Measurements from ENCODE around the gene MAT1A. TPM values are rescaled to one million over a fixed set of nuclear protein-coding genes. Genes with fewer than 3 reads are reported as not detected.

MAT1A gene
- total and polyA plus RNA-seq, 2 of the 13 experiments (the other 11 are each of a cell fraction or from before 2014, with no cell fraction given), result 57.1 to 76.9 TPM

DNA sequence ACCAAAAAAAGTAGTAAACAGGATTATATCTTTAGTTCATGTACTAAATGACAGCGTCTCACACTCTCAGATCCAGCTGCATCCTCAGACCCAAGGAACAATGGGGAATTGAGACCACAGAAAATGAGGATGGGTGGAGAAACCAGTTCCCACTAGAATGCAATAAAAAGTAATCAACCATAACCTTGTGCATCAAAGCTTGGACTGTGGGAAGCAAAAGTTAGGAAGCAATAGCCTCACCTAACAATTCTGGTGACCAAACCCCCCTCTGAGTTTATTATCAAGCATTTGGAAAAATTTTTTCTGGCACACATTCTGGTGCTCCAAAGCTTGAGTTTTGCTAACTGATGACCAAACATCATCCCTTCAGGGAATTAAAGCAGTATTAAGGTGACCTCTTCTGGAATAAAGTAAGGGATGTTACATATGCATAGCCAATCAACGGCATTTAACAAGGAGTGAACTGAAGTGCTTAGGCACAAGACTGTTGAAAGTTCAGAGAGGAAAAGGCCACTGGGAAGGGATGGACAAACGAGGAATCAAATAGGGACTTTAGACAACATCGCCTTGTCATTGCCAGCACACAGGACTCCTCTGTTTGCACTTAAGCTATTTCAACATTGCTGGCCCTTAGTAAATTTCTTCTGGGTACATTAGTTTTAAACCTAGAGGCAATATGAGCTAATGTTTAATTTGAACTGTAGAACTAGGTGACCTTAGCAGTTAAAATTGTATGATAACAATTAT lies 1.2 kb upstream of the MAT1A start (continued):
- TF ChIP-seq, protein P1, sequence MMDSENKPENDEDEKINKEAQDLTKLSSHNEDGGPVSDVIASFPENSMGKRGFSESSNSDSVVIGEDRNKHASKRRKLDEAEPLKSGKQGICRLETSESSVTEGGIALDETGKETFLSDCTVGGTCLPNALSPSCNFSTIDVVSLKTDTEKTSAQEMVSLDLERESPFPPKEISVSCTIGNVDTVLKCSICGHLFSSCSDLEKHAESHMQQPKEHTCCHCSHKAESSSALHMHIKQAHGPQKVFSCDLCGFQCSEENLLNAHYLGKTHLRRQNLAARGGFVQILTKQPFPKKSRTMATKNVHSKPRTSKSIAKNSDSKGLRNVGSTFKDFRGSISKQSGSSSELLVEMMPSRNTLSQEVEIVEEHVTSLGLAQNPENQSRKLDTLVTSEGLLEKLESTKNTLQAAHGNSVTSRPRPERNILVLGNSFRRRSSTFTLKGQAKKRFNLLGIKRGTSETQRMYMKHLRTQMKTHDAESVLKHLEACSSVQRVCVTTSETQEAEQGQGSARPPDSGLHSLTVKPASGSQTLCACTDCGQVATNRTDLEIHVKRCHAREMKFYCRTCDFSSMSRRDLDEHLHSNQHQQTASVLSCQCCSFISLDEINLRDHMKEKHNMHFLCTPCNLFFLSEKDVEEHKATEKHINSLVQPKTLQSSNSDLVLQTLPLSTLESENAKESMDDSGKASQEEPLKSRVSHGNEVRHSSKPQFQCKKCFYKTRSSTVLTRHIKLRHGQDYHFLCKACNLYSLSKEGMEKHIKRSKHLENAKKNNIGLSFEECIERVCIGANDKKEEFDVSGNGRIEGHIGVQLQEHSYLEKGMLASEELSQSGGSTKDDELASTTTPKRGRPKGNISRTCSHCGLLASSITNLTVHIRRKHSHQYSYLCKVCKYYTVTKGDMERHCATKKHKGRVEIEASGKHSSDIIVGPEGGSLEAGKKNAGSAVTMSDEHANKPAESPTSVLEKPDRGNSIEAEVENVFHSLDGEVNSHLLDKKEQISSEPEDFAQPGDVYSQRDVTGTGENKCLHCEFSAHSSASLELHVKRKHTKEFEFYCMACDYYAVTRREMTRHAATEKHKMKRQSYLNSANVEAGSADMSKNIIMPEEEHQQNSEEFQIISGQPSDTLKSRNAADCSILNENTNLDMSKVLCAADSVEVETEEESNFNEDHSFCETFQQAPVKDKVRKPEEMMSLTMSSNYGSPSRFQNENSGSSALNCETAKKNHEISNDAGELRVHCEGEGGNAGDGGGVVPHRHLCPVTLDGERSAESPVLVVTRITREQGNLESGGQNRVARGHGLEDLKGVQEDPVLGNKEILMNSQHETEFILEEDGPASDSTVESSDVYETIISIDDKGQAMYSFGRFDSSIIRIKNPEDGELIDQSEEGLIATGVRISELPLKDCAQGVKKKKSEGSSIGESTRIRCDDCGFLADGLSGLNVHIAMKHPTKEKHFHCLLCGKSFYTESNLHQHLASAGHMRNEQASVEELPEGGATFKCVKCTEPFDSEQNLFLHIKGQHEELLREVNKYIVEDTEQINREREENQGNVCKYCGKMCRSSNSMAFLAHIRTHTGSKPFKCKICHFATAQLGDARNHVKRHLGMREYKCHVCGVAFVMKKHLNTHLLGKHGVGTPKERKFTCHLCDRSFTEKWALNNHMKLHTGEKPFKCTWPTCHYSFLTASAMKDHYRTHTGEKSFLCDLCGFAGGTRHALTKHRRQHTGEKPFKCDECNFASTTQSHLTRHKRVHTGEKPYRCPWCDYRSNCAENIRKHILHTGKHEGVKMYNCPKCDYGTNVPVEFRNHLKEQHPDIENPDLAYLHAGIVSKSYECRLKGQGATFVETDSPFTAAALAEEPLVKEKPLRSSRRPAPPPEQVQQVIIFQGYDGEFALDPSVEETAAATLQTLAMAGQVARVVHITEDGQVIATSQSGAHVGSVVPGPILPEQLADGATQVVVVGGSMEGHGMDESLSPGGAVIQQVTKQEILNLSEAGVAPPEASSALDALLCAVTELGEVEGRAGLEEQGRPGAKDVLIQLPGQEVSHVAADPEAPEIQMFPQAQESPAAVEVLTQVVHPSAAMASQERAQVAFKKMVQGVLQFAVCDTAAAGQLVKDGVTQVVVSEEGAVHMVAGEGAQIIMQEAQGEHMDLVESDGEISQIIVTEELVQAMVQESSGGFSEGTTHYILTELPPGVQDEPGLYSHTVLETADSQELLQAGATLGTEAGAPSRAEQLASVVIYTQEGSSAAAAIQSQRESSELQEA (CRISPR knock-in tag; IDR thresholded peaks at IDR 0.05; ENCODE audit: not compliant biosample characterization), result no peak
- TF ChIP-seq HMGA1 (CRISPR knock-in tag; conservative IDR thresholded peaks at IDR 0.05) (no peak), TSC22D2 (CRISPR knock-in tag; IDR thresholded peaks at IDR 0.05; ENCODE audit: borderline replicate concordance) (no peak), SYNCRIP (IDR thresholded peaks at IDR 0.05; ENCODE audit: insufficient read depth, low read depth, low read length) (no peak), SMAD3 (CRISPR knock-in tag; IDR thresholded peaks at IDR 0.05) (peak; percentile 53; the same call in 1 of the 2 replicates), SMYD3 (CRISPR knock-in tag; IDR thresholded peaks at IDR 0.05) (no peak), FOXA1 (IDR thresholded peaks at IDR 0.05) (no peak), FOXA1 (CRISPR knock-in tag; IDR thresholded peaks at IDR 0.05) (peak; percentile 78), ZNF713 (CRISPR knock-in tag; IDR thresholded peaks at IDR 0.05) (no peak), MTA1 (CRISPR knock-in tag; IDR thresholded peaks at IDR 0.05; ENCODE audit: borderline replicate concordance) (no peak), MIXL1 (CRISPR knock-in tag; IDR thresholded peaks at IDR 0.05) (peak; percentile 66), POGZ (CRISPR knock-in tag; IDR thresholded peaks at IDR 0.05) (no peak)
- TF ChIP-seq, protein P2, sequence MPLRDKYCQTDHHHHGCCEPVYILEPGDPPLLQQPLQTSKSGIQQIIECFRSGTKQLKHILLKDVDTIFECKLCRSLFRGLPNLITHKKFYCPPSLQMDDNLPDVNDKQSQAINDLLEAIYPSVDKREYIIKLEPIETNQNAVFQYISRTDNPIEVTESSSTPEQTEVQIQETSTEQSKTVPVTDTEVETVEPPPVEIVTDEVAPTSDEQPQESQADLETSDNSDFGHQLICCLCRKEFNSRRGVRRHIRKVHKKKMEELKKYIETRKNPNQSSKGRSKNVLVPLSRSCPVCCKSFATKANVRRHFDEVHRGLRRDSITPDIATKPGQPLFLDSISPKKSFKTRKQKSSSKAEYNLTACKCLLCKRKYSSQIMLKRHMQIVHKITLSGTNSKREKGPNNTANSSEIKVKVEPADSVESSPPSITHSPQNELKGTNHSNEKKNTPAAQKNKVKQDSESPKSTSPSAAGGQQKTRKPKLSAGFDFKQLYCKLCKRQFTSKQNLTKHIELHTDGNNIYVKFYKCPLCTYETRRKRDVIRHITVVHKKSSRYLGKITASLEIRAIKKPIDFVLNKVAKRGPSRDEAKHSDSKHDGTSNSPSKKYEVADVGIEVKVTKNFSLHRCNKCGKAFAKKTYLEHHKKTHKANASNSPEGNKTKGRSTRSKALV (CRISPR knock-in tag; IDR thresholded peaks at IDR 0.05), result no peak
- TF ChIP-seq, protein P3, sequence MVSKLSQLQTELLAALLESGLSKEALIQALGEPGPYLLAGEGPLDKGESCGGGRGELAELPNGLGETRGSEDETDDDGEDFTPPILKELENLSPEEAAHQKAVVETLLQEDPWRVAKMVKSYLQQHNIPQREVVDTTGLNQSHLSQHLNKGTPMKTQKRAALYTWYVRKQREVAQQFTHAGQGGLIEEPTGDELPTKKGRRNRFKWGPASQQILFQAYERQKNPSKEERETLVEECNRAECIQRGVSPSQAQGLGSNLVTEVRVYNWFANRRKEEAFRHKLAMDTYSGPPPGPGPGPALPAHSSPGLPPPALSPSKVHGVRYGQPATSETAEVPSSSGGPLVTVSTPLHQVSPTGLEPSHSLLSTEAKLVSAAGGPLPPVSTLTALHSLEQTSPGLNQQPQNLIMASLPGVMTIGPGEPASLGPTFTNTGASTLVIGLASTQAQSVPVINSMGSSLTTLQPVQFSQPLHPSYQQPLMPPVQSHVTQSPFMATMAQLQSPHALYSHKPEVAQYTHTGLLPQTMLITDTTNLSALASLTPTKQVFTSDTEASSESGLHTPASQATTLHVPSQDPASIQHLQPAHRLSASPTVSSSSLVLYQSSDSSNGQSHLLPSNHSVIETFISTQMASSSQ (IDR thresholded peaks at IDR 0.05; ENCODE audit: low read depth), result peak; percentile 92
- TF ChIP-seq, protein P3 (CRISPR knock-in tag; IDR thresholded peaks at IDR 0.05; ENCODE audit: borderline replicate concordance), result peak; percentile 91

Data from HepG2 (cell line).